Bronchial epithelial cell (primary cell): ENCODE results near the gene FUS. TPM values are rescaled to one million over a fixed set of nuclear protein-coding genes. Genes with fewer than 3 reads are reported as not detected.
A peak's percentile ranks its signal among the peaks of the same experiment; 100 is the strongest.
"Not testable (repeated sequence)": the region's sequence is repeated elsewhere in the genome, so short reads cannot be mapped to it uniquely, and the experiment has no call there.

Source experiments
- DNase-seq: peaks from one replicate; pipeline ENCODE4 v3.0.0-alpha.2; 2010; ENCODE audit warnings: low read depth
- FAIRE-seq: peaks from 2 replicates; lab custom pipeline; 2011; peaks lifted over from hg19 to GRCh38; lab: Jason Lieb, UNC
- H3K27me3 ChIP-seq: 2 replicates; pipeline ENCODE4 v1.5.1; 2011; ENCODE audit warnings: low read length; ENCODE audit not compliant: control insufficient read depth, insufficient read depth
- H3K36me3 ChIP-seq: 2 replicates; pipeline ENCODE4 v1.5.1; 2011; ENCODE audit warnings: low read length; ENCODE audit not compliant: control insufficient read depth, insufficient read depth
- H3K4me3 ChIP-seq: 2 replicates; pipeline ENCODE4 v1.5.1; 2011; ENCODE audit warnings: mild to moderate bottlenecking, low read depth, low read length, control low read depth
- total RNA-seq: library from RNA; depleted of rRNA; stranded (reverse); fragments of >200 nt; gene quantifications from 2 replicates; pipeline ENCODE4 v1.2.1, GENCODE V29; 2014
- TF ChIP-seq, protein P1 (sequence below): IDR thresholded peaks from 2 replicates; pipeline ENCODE4 v1.5.1; 2011; ENCODE audit warnings: mild to moderate bottlenecking, moderate library complexity, low read length, control low read depth, inconsistent platforms; ENCODE audit not compliant: insufficient read depth, severe bottlenecking

The FUS gene
- total RNA-seq, 1 donor from 2014 or later = 25.0 TPM

DNA sequence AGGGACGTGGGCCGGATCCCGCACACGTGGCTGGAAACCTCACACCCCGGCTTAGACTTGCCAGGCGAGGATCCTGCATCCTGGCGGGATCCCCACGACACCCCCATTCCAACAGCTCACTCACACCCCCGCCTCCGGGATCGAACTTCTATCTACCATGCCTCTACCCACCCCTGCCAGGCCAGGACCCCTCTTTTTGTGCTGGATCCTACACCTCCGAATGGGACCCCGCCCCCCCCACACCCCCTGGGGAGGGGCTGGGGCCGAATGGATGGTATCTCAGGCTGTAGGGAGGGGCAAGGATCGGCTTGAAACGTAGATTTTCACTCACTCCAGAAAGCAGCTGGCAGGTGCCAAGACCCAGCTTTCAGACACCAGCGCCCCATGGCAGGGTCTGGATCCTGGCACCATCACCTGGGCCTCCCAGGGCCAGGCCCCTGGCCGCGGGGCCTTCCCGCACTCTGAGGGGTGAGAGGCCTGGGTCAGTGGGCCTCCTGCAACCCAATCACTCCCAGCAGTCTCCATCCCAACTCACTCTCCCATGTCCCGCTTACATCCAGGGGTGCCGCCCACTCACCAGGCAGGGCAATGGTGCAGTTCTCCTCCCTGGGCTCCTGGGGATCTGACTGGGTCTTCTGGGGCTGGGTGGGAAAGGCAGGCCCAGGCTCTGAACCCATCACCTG is 36.8 kb upstream of the FUS start:
- TF ChIP-seq, protein P1, sequence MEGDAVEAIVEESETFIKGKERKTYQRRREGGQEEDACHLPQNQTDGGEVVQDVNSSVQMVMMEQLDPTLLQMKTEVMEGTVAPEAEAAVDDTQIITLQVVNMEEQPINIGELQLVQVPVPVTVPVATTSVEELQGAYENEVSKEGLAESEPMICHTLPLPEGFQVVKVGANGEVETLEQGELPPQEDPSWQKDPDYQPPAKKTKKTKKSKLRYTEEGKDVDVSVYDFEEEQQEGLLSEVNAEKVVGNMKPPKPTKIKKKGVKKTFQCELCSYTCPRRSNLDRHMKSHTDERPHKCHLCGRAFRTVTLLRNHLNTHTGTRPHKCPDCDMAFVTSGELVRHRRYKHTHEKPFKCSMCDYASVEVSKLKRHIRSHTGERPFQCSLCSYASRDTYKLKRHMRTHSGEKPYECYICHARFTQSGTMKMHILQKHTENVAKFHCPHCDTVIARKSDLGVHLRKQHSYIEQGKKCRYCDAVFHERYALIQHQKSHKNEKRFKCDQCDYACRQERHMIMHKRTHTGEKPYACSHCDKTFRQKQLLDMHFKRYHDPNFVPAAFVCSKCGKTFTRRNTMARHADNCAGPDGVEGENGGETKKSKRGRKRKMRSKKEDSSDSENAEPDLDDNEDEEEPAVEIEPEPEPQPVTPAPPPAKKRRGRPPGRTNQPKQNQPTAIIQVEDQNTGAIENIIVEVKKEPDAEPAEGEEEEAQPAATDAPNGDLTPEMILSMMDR = no peak
- DNase-seq (no peak), FAIRE-seq (no peak)
- Histone ChIP-seq H3K4me3 (peak overlapping the region; percentile 32), H3K36me3 (no peaks in the 10 kb centered on the region), H3K27me3 (no peaks in the 10 kb centered on the region)

GRCh38 chr16:31143694-31144148 is 36.2 kb upstream of the FUS start:
- TF ChIP-seq, protein P1 = no peak
- no peaks in the 10 kb centered on the region for H3K27me3 ChIP-seq
- H3K36me3 ChIP-seq = no peaks in the 10 kb centered on the region
- FAIRE-seq = no peak
- no peak for DNase-seq
- H3K4me3 ChIP-seq = no peak overlapping the region

DNA sequence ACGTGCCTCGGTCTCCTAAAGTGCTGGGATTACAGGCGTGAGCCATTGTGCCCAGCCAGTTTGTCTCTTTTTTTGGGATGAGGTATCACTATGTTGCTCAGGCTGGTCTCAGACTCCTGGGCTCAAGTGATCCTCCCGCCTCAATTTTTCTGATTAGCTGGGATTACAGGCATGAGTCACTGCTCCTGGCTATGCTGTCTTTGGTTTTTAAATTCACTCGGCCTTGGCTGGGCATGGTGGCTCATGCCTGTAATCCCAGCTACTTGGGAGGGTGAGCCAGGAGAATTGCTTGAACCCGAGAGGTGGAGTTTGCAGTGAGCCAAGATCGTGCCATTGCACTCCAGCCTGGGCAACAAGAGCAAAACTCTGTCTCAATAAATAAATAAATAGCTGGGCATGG is 35.5 kb upstream of the FUS start:
- H3K27me3 ChIP-seq, FAIRE-seq, DNase-seq, H3K4me3 ChIP-seq, H3K36me3 ChIP-seq: not testable (repeated sequence)

- Histone ChIP-seq H3K4me3 (no peak overlapping the region), H3K27me3 (no peaks in the 10 kb centered on the region), H3K36me3 (no peaks in the 10 kb centered on the region)
- FAIRE-seq = no peak
- no peak for DNase-seq
- TF ChIP-seq, protein P1 = no peak
Observed at GRCh38 chr16:31145398-31145990, 34.4 kb upstream of the FUS start.

- TF ChIP-seq, protein P1 = no peak
- FAIRE-seq = no peak
- Histone ChIP-seq H3K4me3 (no peak overlapping the region), H3K36me3 (no peaks in the 10 kb centered on the region), H3K27me3 (no peaks in the 10 kb centered on the region)
- no peak for DNase-seq
Observed at GRCh38 chr16:31147574-31147973, 32.4 kb upstream of the FUS start.

DNA sequence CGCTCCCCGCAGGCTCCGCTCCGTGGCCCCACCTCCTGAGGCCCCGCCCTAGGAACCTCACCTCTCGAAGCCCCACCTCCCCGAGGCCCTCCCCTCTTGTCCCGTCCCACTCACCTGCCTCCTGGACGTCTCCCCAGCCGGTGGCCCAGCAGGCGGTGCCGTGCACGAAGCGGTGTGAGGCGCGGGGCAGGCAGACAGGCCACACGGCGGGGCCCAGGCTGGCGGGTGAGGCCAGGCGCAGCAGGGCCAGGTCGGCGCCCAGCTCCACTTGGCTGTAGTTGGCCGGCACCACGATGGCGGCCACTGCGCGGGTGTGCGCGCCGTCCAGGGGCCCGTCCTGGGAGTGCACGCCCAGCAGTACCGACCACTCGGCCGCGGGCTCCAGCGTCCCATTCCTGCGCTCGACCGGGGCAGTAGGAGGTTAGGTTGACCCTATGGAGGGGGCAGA is 31.6 kb upstream of the FUS start:
- Histone ChIP-seq H3K27me3 (no peaks in the 10 kb centered on the region), H3K4me3 (peak overlapping the region; percentile 3), H3K36me3 (no peaks in the 10 kb centered on the region)
- FAIRE-seq = no peak
- TF ChIP-seq, protein P1 = no peak
- peak; percentile 44 for DNase-seq
